ENCODE data around the gene TMEM203. TPM values are rescaled to one million over a fixed set of nuclear protein-coding genes. Genes with fewer than 3 reads are reported as not detected.

TMEM203 gene
- polyA plus RNA-seq, 1 of the 3 experiments (the other 2 are of a cell fraction): 55.6 TPM

- CTCF ChIA-PET: interaction anchor here (1.1 kb wide), 1 partner anchor 9 kb away, joined by 3 read pairs; no protein-coding TSS in a partner anchor
- H3K27me3 ChIP-seq (ENCODE audit: insufficient read depth): peaks cover 27% of the 10 kb centered on the region
These were observed 41.6 kb downstream of the TMEM203 start for GRCh38 chr9:137163805-137164204.

More at GRCh38 chr9:137163805-137164204, 41.6 kb downstream of the TMEM203 start:
- H3F3A ChIP-seq (replicated peaks; ENCODE audit: insufficient read depth): no peaks in the 10 kb centered on the region
- no peak for DNase-seq
- H4K20me1 ChIP-seq (ENCODE audit: insufficient read depth): no peaks in the 10 kb centered on the region
- 87% methylated on average over 6 of the region's 22 CpGs for WGBS (ENCODE audit: low lambda C conversion rate)
- no peak overlapping the region for H3K4me3 ChIP-seq (ENCODE audit: low read depth in 2 of 2, low read length in 1 of 2)
- no peak overlapping the region for H3K9ac ChIP-seq
- no peak overlapping the region for H3K27ac ChIP-seq (ENCODE audit: low read depth in 2 of 2, low read length in 1 of 2)
- H3K79me2 ChIP-seq (ENCODE audit: insufficient read depth): no peaks in the 10 kb centered on the region
- H3K9me2 ChIP-seq: no peaks in the 10 kb centered on the region
- no peak overlapping the region for H2AFZ ChIP-seq (ENCODE audit: low read depth)
- no peaks in the 10 kb centered on the region for H3K36me3 ChIP-seq (replicated peaks in 1 of 2; ENCODE audit: control insufficient read depth in 1 of 2, insufficient read depth in 2 of 2, low read length in 1 of 2)
- POLR2A ChIA-PET: no interaction called here
- no peak overlapping the region for H3K4me2 ChIP-seq
- H3K9me3 ChIP-seq: no peaks in the 10 kb centered on the region
- H3K4me1 ChIP-seq (ENCODE audit: control insufficient read depth in 1 of 2, insufficient read depth in 2 of 2, low read depth in 1 of 2, low read length in 1 of 2): peaks cover 0 to under 1% of the 10 kb centered on the region in 2 experiments; a peak in 1 of 4 replicates
- TF ChIP-seq PBX3 (IDR thresholded peaks at IDR 0.05): no peak
- no peak for TF ChIP-seq TAF1 (IDR thresholded peaks at IDR 0.05; ENCODE audit: borderline replicate concordance, low read depth, low read length)
- no peak for TF ChIP-seq GATA2 (CRISPR knock-in tag; IDR thresholded peaks at IDR 0.05)
- no peak for TF ChIP-seq GABPA (IDR thresholded peaks at IDR 0.05; ENCODE audit: low read depth)
- TF ChIP-seq NFIC (IDR thresholded peaks at IDR 0.05; ENCODE audit: borderline replicate concordance): no peak
- no peak for TF ChIP-seq TCF12 (IDR thresholded peaks at IDR 0.05)
- no peak for TF ChIP-seq FOXJ3 (CRISPR knock-in tag; IDR thresholded peaks at IDR 0.05)
- TF ChIP-seq TEAD4 (IDR thresholded peaks at IDR 0.05; ENCODE audit: borderline replicate concordance, insufficient read depth): no peak
- no peak for TF ChIP-seq EZH2phosphoT487 (IDR thresholded peaks at IDR 0.05; ENCODE audit: borderline replicate concordance, low read depth)
- TF ChIP-seq SIN3A (IDR thresholded peaks at IDR 0.05; ENCODE audit: borderline replicate concordance, low read depth, low read length): no peak
- TF ChIP-seq USF1 (IDR thresholded peaks at IDR 0.05; ENCODE audit: borderline replicate concordance, low read depth): no peak
- TF ChIP-seq RAD21 (IDR thresholded peaks at IDR 0.05; ENCODE audit: low read length): no peak
- TF ChIP-seq JUND (IDR thresholded peaks at IDR 0.05): no peak
- TF ChIP-seq CTCF (IDR thresholded peaks at IDR 0.05): no peak
- TF ChIP-seq YY1 (IDR thresholded peaks at IDR 0.05; ENCODE audit: low read depth): no peak
- TF ChIP-seq SMC3 (IDR thresholded peaks at IDR 0.05; ENCODE audit: low read depth, low read length): no peak
- no peak for TF ChIP-seq NRF1 (IDR thresholded peaks at IDR 0.05; ENCODE audit: low read depth, low read length)
- TF ChIP-seq FOXM1 (IDR thresholded peaks at IDR 0.05; ENCODE audit: low read depth): no peak
- TF ChIP-seq MEF2A (IDR thresholded peaks at IDR 0.05; ENCODE audit: borderline replicate concordance, low read depth): no peak
- TF ChIP-seq RXRA (IDR thresholded peaks at IDR 0.05; ENCODE audit: borderline replicate concordance, low read depth): no peak
